ENCODE results near the gene SCAF8.
A peak's percentile ranks its signal among the peaks of the same experiment; 100 is the strongest.
"Not testable (repeated sequence)": the region's sequence is repeated elsewhere in the genome, so short reads cannot be mapped to it uniquely, and the experiment has no call there.

SCAF8 gene

DNA sequence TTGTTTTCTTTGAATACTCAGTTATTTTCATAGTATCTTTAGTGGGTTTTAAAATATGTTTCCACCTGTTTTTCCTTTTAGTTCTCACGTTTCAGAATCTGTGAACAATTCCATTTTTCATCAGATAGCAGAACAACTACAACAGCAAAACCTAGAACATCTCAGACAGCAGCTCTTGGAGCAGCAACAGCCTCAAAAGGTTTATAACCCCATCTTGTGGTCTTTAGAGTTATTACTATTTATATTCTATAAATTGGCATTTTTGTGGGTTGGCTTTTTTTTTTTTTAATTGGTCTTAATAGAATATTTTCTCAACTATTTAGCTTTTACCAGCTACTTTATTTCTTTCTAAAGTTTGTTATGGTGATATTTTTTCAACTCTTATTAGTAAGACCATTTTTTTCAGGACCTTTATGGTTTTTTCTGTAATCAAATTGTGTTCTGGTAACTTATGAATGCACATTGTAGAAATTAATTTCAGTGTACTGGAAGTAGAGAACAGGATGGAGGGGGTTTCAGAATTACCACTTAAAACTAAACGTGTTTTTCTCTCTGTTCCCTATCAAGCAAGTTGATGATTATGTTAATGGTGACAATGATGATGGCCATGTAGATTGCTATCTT is 72.2 kb downstream of the SCAF8 start:
- no peaks in the 10 kb centered on the region for H4K20me1 ChIP-seq (ENCODE audit: insufficient read depth, low read length)

DNA sequence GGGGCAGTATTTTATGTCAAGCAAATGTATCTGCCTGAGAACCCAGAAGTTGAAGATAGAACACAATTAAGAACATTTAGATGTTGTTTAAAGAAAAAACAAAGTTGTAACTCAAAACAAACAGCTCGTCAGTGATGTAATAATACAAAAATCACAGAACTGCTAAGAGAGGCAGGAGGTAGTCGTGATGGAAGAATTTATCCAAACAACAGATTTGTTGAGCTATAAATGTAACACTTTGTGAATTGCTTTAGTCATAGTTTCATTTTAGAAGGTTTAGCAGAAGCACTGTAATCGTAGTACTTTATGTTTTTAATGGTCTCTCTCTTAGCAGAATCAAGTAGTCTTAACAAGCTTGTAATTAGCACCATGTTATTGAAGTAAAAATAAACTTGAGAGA is 73.6 kb downstream of the SCAF8 start:
- Histone ChIP-seq H4K20me1 (ENCODE audit: insufficient read depth, low read length) (no peaks in the 10 kb centered on the region), H3K9me3 (replicated peaks; ENCODE audit: insufficient read depth, low read length) (no peaks in the 10 kb centered on the region), H3K79me2 (ENCODE audit: low read length) (no peaks in the 10 kb centered on the region), H3K4me1 (ENCODE audit: low read length) (no peaks in the 10 kb centered on the region), H3K4me2 (ENCODE audit: low read depth, low read length) (no peak overlapping the region), H3K36me3 (replicated peaks; ENCODE audit: insufficient read depth, low read length) (no peaks in the 10 kb centered on the region; the same call in 1 of the 2 replicates), H3K4me3 (ENCODE audit: low read length) (no peak overlapping the region), H3K27me3 (replicated peaks; ENCODE audit: insufficient read depth, low read length) (no peaks in the 10 kb centered on the region), H3F3A (ENCODE audit: insufficient read depth, low read length) (no peaks in the 10 kb centered on the region), H2AFZ (ENCODE audit: low read length) (no peak overlapping the region), H3K27ac (ENCODE audit: low read length) (no peak overlapping the region), H3K9ac (ENCODE audit: low read length) (no peak overlapping the region), H3K9me2 (replicated peaks; ENCODE audit: insufficient read depth, low read length) (no peaks in the 10 kb centered on the region)
- TF ChIP-seq, protein P1, sequence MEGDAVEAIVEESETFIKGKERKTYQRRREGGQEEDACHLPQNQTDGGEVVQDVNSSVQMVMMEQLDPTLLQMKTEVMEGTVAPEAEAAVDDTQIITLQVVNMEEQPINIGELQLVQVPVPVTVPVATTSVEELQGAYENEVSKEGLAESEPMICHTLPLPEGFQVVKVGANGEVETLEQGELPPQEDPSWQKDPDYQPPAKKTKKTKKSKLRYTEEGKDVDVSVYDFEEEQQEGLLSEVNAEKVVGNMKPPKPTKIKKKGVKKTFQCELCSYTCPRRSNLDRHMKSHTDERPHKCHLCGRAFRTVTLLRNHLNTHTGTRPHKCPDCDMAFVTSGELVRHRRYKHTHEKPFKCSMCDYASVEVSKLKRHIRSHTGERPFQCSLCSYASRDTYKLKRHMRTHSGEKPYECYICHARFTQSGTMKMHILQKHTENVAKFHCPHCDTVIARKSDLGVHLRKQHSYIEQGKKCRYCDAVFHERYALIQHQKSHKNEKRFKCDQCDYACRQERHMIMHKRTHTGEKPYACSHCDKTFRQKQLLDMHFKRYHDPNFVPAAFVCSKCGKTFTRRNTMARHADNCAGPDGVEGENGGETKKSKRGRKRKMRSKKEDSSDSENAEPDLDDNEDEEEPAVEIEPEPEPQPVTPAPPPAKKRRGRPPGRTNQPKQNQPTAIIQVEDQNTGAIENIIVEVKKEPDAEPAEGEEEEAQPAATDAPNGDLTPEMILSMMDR (IDR thresholded peaks at IDR 0.05; ENCODE audit: low read length), result no peak
- TF ChIP-seq EZH2phosphoT487 (IDR thresholded peaks at IDR 0.05; ENCODE audit: low read length) (no peak), EZH2 (optimal IDR thresholded peaks at IDR 0.05; ENCODE audit: low read depth, low read length) (no peak)
- no peak for DNase-seq

More for the DNA sequence above, 72.2 kb downstream of the SCAF8 start:
- Histone ChIP-seq H3K9me2 (replicated peaks; ENCODE audit: insufficient read depth, low read length) (no peaks in the 10 kb centered on the region), H2AFZ (ENCODE audit: low read length) (no peak overlapping the region), H3K79me2 (ENCODE audit: low read length) (no peaks in the 10 kb centered on the region), H3K27ac (ENCODE audit: low read length) (no peak overlapping the region), H3K4me2 (ENCODE audit: low read depth, low read length) (no peak overlapping the region), H3K4me1 (ENCODE audit: low read length) (no peaks in the 10 kb centered on the region), H3K36me3 (replicated peaks; ENCODE audit: insufficient read depth, low read length) (no peaks in the 10 kb centered on the region; the same call in 1 of the 2 replicates), H3K4me3 (ENCODE audit: low read length) (no peak overlapping the region), H3K9me3 (replicated peaks; ENCODE audit: insufficient read depth, low read length) (no peaks in the 10 kb centered on the region), H3K27me3 (replicated peaks; ENCODE audit: insufficient read depth, low read length) (no peaks in the 10 kb centered on the region), H3F3A (ENCODE audit: insufficient read depth, low read length) (no peaks in the 10 kb centered on the region), H3K9ac (ENCODE audit: low read length) (no peak overlapping the region)
- no peak for TF ChIP-seq EZH2 (optimal IDR thresholded peaks at IDR 0.05; ENCODE audit: low read depth, low read length)
- TF ChIP-seq EZH2phosphoT487 (IDR thresholded peaks at IDR 0.05; ENCODE audit: low read length), result no peak
- TF ChIP-seq, protein P1 (IDR thresholded peaks at IDR 0.05; ENCODE audit: low read length), result peak; percentile 26
- DNase-seq, result peak; percentile 35

DNA sequence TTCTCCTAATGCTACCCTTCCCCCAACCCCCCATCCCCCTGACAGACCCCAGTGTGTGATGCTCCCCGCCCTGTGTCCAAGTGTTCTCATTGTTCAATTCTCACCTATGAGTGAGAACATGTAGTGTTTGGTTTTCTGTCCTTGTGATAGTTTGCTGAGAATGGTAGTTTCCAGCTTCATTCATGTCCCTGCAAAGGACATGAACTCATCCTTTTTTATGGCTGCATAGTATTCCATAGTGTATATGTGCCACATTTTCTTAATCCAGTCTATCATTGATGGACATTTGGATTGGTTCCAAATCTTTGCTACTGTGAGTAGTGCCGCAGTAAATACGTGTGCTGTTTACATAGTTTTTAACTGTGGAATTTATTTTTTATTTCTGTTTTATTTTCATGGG is 78.4 kb downstream of the SCAF8 start:
- H3K4me1 ChIP-seq (ENCODE audit: low read length); H2AFZ ChIP-seq (ENCODE audit: low read length); H3K9ac ChIP-seq (ENCODE audit: low read length); H3K9me2 ChIP-seq (replicated peaks; ENCODE audit: insufficient read depth, low read length); H3K79me2 ChIP-seq (ENCODE audit: low read length); H3K27me3 ChIP-seq (replicated peaks; ENCODE audit: insufficient read depth, low read length); H3K36me3 ChIP-seq (replicated peaks; ENCODE audit: insufficient read depth, low read length); DNase-seq; H3K4me3 ChIP-seq (ENCODE audit: low read length); H3F3A ChIP-seq (ENCODE audit: insufficient read depth, low read length); H3K9me3 ChIP-seq (replicated peaks; ENCODE audit: insufficient read depth, low read length); H3K27ac ChIP-seq (ENCODE audit: low read length); H4K20me1 ChIP-seq (ENCODE audit: insufficient read depth, low read length); H3K4me2 ChIP-seq (ENCODE audit: low read depth, low read length): not testable (repeated sequence)

DNA sequence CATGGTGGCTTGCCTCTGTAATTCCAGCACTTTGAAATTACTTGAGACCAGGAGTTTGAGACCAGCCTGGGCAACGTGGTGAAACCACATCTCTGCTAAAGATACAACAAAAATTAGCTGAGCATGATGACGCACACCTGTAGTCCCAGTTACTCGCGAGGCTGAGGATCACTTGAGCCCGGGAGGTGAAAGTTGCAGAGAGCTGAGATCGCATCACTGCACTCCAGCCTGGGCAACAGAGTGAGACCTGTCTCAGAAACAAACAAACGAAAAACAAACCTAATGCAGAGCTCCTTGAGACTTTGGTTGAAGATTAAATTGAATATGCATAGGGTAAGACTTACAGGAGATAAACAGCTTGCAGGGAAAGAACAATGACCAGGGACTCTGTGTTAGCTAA is 80.8 kb downstream of the SCAF8 start:
- Histone ChIP-seq H3K27ac (ENCODE audit: low read length) (no peak overlapping the region), H3K4me1 (ENCODE audit: low read length) (no peaks in the 10 kb centered on the region), H3F3A (ENCODE audit: insufficient read depth, low read length) (no peaks in the 10 kb centered on the region), H3K9me2 (replicated peaks; ENCODE audit: insufficient read depth, low read length) (no peaks in the 10 kb centered on the region), H4K20me1 (ENCODE audit: insufficient read depth, low read length) (no peaks in the 10 kb centered on the region), H3K27me3 (replicated peaks; ENCODE audit: insufficient read depth, low read length) (no peaks in the 10 kb centered on the region), H2AFZ (ENCODE audit: low read length) (no peak overlapping the region), H3K36me3 (replicated peaks; ENCODE audit: insufficient read depth, low read length) (no peaks in the 10 kb centered on the region), H3K79me2 (ENCODE audit: low read length) (no peaks in the 10 kb centered on the region), H3K9ac (ENCODE audit: low read length) (no peak overlapping the region), H3K9me3 (replicated peaks; ENCODE audit: insufficient read depth, low read length) (no peaks in the 10 kb centered on the region), H3K4me2 (ENCODE audit: low read depth, low read length) (no peak overlapping the region), H3K4me3 (ENCODE audit: low read length) (no peak overlapping the region)
- DNase-seq, result no peak
- TF ChIP-seq, protein P1 (IDR thresholded peaks at IDR 0.05; ENCODE audit: low read length), result no peak
- TF ChIP-seq EZH2phosphoT487 (IDR thresholded peaks at IDR 0.05; ENCODE audit: low read length) (no peak), EZH2 (optimal IDR thresholded peaks at IDR 0.05; ENCODE audit: low read depth, low read length) (no peak)

All from MM.1S (cell line).